ENCODE measurements around the gene HOXC9.

HOXC9 gene

DNA sequence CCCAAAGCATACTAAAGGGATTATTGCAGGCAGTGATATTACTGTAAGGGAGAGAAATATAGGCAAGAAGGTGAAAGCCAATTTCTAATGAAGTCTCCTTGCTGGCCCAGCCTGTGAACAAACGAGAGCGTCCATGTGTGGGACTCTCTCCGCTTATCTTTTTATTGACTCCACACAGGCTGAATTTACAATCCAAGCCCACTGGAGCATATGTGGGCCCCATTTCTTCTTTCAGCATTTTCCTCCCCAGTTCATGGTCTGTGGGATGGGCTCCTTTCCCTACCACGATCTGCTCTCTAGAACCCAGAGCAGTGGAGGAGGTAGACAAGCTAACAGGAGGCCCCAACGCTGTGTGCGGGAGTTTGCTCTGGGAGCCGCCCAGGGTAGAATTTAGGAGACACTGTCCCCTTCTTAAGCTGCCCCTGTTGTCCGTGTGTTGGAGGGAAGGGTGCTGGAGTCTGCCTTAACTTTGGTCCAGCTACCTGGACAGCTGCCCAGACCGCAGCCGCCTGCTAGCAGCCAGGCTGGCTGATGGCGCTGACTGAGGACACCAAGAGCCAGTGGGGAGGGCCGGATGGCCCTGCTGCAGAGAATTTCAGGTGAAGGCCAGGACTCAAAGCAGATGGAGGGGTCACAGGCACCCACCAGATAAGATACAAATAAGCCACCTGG lies 30.2 kb upstream of the HOXC9 start:
- no peak for DNase-seq (ENCODE audit: low read depth)
- TF ChIP-seq, protein P1, sequence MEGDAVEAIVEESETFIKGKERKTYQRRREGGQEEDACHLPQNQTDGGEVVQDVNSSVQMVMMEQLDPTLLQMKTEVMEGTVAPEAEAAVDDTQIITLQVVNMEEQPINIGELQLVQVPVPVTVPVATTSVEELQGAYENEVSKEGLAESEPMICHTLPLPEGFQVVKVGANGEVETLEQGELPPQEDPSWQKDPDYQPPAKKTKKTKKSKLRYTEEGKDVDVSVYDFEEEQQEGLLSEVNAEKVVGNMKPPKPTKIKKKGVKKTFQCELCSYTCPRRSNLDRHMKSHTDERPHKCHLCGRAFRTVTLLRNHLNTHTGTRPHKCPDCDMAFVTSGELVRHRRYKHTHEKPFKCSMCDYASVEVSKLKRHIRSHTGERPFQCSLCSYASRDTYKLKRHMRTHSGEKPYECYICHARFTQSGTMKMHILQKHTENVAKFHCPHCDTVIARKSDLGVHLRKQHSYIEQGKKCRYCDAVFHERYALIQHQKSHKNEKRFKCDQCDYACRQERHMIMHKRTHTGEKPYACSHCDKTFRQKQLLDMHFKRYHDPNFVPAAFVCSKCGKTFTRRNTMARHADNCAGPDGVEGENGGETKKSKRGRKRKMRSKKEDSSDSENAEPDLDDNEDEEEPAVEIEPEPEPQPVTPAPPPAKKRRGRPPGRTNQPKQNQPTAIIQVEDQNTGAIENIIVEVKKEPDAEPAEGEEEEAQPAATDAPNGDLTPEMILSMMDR (IDR thresholded peaks at IDR 0.05; ENCODE audit: insufficient read depth, low read depth, low read length, missing control alignments): no peak
- no peak overlapping the region for H3K4me3 ChIP-seq (ENCODE audit: low read depth, low read length)

DNA sequence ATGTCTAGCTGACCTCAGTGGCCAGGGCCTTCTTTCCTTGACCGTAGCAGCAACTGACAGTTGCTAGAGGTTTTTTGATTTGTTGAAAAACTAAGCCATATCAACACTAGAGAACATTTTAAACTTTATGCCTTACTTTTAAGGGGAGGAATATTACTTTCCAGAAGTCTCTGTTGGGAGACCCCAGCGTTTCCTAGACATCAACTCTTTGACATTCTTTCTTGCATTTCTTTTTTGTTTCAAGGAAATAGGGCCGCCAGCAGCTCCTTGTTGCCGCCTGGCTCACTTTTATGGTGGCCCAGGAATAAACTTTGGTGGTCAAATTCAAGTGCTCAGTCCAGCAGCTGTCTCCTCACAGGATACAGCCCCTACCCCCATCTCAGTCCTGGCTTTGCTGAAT lies 29.5 kb upstream of the HOXC9 start:
- TF ChIP-seq, protein P1 (IDR thresholded peaks at IDR 0.05; ENCODE audit: insufficient read depth, low read depth, low read length, missing control alignments): no peak
- no peak overlapping the region for H3K4me3 ChIP-seq (ENCODE audit: low read depth, low read length)
- no peak for DNase-seq (ENCODE audit: low read depth)

DNA sequence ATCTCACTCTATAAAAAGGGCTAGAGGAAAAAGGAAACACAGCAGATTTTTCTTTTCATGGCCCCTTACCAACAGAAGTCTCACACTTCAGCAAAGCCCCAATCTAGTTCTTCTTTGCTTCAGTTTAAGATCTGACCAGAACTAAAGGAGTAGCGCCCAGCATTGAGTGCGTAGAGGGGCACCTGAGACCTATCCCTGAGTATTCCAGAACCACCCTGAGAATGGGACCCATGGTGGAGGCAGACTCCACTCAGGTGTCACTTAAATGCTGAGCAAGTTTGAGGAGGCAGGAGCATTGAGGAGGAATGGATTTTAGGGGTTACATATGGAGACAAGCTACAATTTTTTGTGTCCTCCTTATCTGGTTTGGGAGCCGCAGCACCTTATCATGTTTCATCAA lies 28.8 kb upstream of the HOXC9 start:
- no peak overlapping the region for H3K4me3 ChIP-seq (ENCODE audit: low read depth, low read length)
- TF ChIP-seq, protein P1 (IDR thresholded peaks at IDR 0.05; ENCODE audit: insufficient read depth, low read depth, low read length, missing control alignments): no peak
- DNase-seq (ENCODE audit: low read depth): no peak

DNA sequence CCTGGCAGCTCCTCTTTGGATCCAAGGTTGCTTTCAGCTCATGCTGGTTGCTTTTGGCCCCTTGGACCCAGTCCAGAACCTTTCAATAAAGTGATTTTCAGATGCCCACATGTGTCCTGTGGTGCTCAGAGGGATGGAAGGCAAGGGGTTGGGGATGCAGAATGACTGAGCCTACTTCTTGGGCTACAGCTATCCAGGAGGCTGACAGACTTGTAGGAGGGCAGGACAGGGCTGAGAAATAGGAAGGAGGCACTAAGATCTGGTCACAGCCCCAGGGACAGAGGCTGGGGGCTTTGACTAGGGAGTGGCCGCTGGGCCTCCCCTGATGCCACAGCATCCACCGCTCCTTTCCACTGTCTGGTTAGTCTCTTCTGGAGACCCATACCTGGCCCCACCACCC lies 28.3 kb upstream of the HOXC9 start:
- no peak overlapping the region for H3K4me3 ChIP-seq (ENCODE audit: low read depth, low read length)
- no peak for DNase-seq (ENCODE audit: low read depth)
- TF ChIP-seq, protein P1 (IDR thresholded peaks at IDR 0.05; ENCODE audit: insufficient read depth, low read depth, low read length, missing control alignments): no peak

DNA sequence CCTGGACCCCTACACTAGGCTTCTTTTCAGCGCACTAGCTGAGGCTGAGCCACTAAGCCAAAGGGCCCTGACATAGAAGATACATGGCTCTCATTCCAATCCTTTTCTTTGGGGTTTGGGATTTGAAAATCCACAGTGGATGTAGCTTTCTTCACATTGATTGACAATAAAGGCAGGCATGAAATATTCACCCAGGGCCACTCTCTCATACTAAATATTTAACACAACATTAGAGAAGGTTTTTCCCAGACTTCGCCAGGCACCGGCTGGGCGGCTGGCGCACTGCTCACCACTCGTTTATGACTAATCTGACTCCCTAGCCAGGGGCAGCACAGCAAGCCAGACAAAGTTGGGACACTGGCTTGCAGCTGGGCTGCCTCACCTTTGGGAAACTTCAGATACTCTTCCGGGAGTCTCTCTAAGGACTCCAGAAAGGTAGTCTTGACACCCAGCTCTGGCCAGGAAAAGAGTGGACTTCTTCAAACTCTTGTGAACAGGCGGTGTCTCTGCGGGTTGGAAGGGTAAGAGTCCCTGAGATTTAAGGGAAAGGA lies 27.7 kb upstream of the HOXC9 start:
- DNase-seq (ENCODE audit: low read depth): no peak
- TF ChIP-seq, protein P1 (IDR thresholded peaks at IDR 0.05; ENCODE audit: insufficient read depth, low read depth, low read length, missing control alignments): no peak
- no peak overlapping the region for H3K4me3 ChIP-seq (ENCODE audit: low read depth, low read length)

DNA sequence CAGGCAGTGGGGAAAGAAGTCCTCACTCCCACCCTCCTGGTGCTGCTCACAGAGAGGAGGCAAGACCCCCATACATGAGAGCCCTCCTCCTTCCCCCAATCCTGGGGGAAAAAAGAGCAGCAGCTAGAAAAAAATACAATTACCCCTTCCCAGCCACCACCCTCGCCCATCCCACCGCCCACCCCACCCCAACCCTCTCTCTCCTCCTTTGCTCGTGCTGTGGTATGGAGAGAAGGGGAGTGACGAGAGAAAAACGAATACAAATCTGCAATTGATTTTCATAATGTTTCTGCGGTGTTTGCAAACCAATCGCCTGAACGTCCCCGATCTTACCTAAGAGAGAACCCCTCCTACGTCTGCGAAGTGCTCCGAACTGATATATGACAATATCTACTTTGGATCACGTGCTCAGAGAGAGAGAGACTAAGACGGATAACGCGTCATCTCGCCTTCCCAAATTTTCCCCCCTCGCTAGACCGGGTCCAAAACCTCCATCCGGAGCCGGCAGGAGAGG lies 27.2 kb upstream of the HOXC9 start, which contains the start of gene HOXC11:
Gene HOXC11, plus strand, starts transcription at position 405 of the 514 bp plus-strand sequence. CDS start 116 bp downstream, outside the sequence.
- TF ChIP-seq, protein P1 (IDR thresholded peaks at IDR 0.05; ENCODE audit: insufficient read depth, low read depth, low read length, missing control alignments): no peak
- H3K4me3 ChIP-seq (ENCODE audit: low read depth, low read length): no peak within 1 kb of the TSS
- no peak for DNase-seq (ENCODE audit: low read depth)
